ENCODE measurements around the gene ABHD8.

GRCh38 chr19:17347361-17347760 lies 44.1 kb upstream of the ABHD8 start:
- TF ChIP-seq POLR2A (IDR thresholded peaks at IDR 0.05; ENCODE audit: low read length) (no peak), GATA1 (IDR thresholded peaks at IDR 0.05; ENCODE audit: low read depth, low read length) (no peak)
